IMR-90 (cell line): Measurements from ENCODE around the gene TCF12. TPM values are rescaled to one million over a fixed set of nuclear protein-coding genes. Genes with fewer than 3 reads are reported as not detected.

ENCODE experiments used
- ATAC-seq: fragments of 200-7000 bp; cut with Tn5 transposase; 2 replicates; pipeline ENCODE4 v1.9.1; 2020; ENCODE audit warnings: low read depth, mild to moderate bottlenecking, moderate library complexity
- BruUV-seq: library from RNA; stranded (reverse); fragments of 400-500 nt; replicated peaks from 2 replicates; lab custom pipeline; 2021; lab: Mats Ljungman, UMichigan
- CTCF ChIA-PET: fragments of 300-600 bp; formaldehyde crosslinking; extraction: SDS; loops from one replicate; lab custom pipeline; 2021; ENCODE audit warnings: antibody characterized with exemption; lab: Yijun Ruan, JAX
- POLR2A ChIA-PET: fragments of 300-600 bp; sonication (Branson Sonifier 250); formaldehyde crosslinking; loops from one replicate; lab custom pipeline; 2022; ENCODE audit warnings: antibody characterized with exemption; ENCODE audit not compliant: unreplicated experiment; lab: Charles Lee
- DNase-seq: peaks from one replicate; pipeline ENCODE4 v3.0.0; 2013
- H2AFZ ChIP-seq: replicated peaks from 2 replicates; pipeline ENCODE3; 2013; ENCODE audit warnings: low read length, mild to moderate bottlenecking; ENCODE audit not compliant: poor library complexity
- H2AK5ac ChIP-seq: 2 replicates; pipeline ENCODE4 v1.6.1; 2013; ENCODE audit warnings: low read depth, low read length, inconsistent platforms
- H2AK9ac ChIP-seq: replicated peaks from 2 replicates; pipeline ENCODE3; 2013; ENCODE audit warnings: mild to moderate bottlenecking, low read depth, low read length, moderate library complexity; ENCODE audit not compliant: poor library complexity
- H2BK120ac ChIP-seq: 2 replicates; pipeline ENCODE4 v1.6.1; 2013; ENCODE audit warnings: low read depth, low read length, inconsistent platforms
- H2BK15ac ChIP-seq: 3 replicates; pipeline ENCODE4 v1.6.1; 2013; ENCODE audit warnings: low read depth, low read length, inconsistent platforms
- H2BK20ac ChIP-seq: 2 replicates; pipeline ENCODE4 v1.6.1; 2013; ENCODE audit warnings: low read depth, mild to moderate bottlenecking, inconsistent platforms, low read length, moderate library complexity
- H2BK5ac ChIP-seq: 2 replicates; pipeline ENCODE4 v1.6.1; 2013; ENCODE audit warnings: mild to moderate bottlenecking, low read depth, low read length, inconsistent platforms; ENCODE audit not compliant: poor library complexity, severe bottlenecking
- H3K14ac ChIP-seq: replicated peaks from 2 replicates; pipeline ENCODE4 v1.6.1; 2013; ENCODE audit warnings: low read depth, low read length, inconsistent platforms
- H3K18ac ChIP-seq: 2 replicates; pipeline ENCODE4 v1.6.1; 2013; ENCODE audit warnings: low read depth, low read length, control low read depth
- H3K23ac ChIP-seq: 2 replicates; pipeline ENCODE4 v1.6.1; 2013; ENCODE audit warnings: low read depth, low read length, inconsistent platforms
- H3K27ac ChIP-seq: 2 replicates; pipeline ENCODE4 v1.5.1; 2013; ENCODE audit warnings: mild to moderate bottlenecking, control low read depth, low read length; ENCODE audit not compliant: insufficient read depth
- H3K27me3 ChIP-seq: 2 replicates; pipeline ENCODE4 v1.6.1; 2013; ENCODE audit warnings: low read length; ENCODE audit not compliant: control insufficient read depth, insufficient read depth
- H3K36me3 ChIP-seq: 2 replicates; pipeline ENCODE4 v1.6.1; 2013; ENCODE audit warnings: low read length, mixed read lengths; ENCODE audit not compliant: control insufficient read depth, insufficient read depth
- H3K4ac ChIP-seq: 2 replicates; pipeline ENCODE4 v1.6.1; 2013; ENCODE audit warnings: low read depth, low read length, inconsistent platforms
- H3K4me1 ChIP-seq: 2 replicates; pipeline ENCODE4 v1.6.1; 2013; ENCODE audit warnings: low read length, mixed read lengths; ENCODE audit not compliant: control insufficient read depth, insufficient read depth
- H3K4me2 ChIP-seq: 2 replicates; pipeline ENCODE4 v1.6.1; 2013; ENCODE audit warnings: low read depth, mild to moderate bottlenecking, control low read depth, low read length, moderate library complexity
- H3K4me3 ChIP-seq: 2 replicates; pipeline ENCODE4 v1.5.1; 2013; ENCODE audit warnings: low read depth, mild to moderate bottlenecking, control low read depth, low read length, moderate library complexity; ENCODE audit not compliant: insufficient read depth
- H3K56ac ChIP-seq: 2 replicates; pipeline ENCODE4 v1.6.1; 2013; ENCODE audit warnings: low read length, inconsistent platforms; ENCODE audit not compliant: insufficient read depth; ENCODE audit errors: extremely low read depth
- H3K79me1 ChIP-seq, 2 experiments: 2 replicates each; pipeline ENCODE4 v1.6.1; 2013; ENCODE audit warnings: low read length in 2 of 2, inconsistent platforms in 1 of 2, low read depth in 1 of 2
- H3K9ac ChIP-seq: 2 replicates; pipeline ENCODE4 v1.6.1; 2013; ENCODE audit warnings: low read depth, low read length, control low read depth
- H3K9me1 ChIP-seq: 2 replicates; pipeline ENCODE4 v1.6.1; 2013; ENCODE audit warnings: low read length, inconsistent platforms; ENCODE audit not compliant: insufficient read depth
- H3K9me3 ChIP-seq: 2 replicates; pipeline ENCODE4 v1.6.1; 2013; ENCODE audit warnings: low read length; ENCODE audit not compliant: control insufficient read depth, insufficient read depth
- H4K20me1 ChIP-seq: 2 replicates; pipeline ENCODE4 v1.6.1; 2013; ENCODE audit warnings: low read length, inconsistent platforms; ENCODE audit not compliant: insufficient read depth
- H4K5ac ChIP-seq: 2 replicates; pipeline ENCODE4 v1.6.1; 2013; ENCODE audit warnings: mild to moderate bottlenecking, low read depth, low read length, control low read depth
- H4K8ac ChIP-seq, 2 experiments: 2 replicates each; pipeline ENCODE4 v1.6.1; 2013; ENCODE audit warnings: low read depth in 2 of 2, low read length in 2 of 2, control low read depth in 1 of 2, inconsistent platforms in 1 of 2
- H4K91ac ChIP-seq: 2 replicates; pipeline ENCODE4 v1.6.1; 2013; ENCODE audit warnings: low read depth, low read length, inconsistent platforms; ENCODE audit not compliant: insufficient read depth
- BHLHE40 ChIP-seq: fragments of 150-350 bp; IDR thresholded peaks from 2 replicates; pipeline ENCODE4 v1.6.1; 2016; ENCODE audit warnings: mild to moderate bottlenecking, low read depth, low read length
- CEBPB ChIP-seq: IDR thresholded peaks from 2 replicates; pipeline ENCODE4 v1.6.1; 2012; ENCODE audit warnings: low read depth, low read length, improper control_type of control experiment
- CHD1 ChIP-seq: IDR thresholded peaks from 2 replicates; pipeline ENCODE4 v1.6.1; 2012; ENCODE audit warnings: low read depth, low read length, improper control_type of control experiment
- FOS ChIP-seq: fragments of 150-350 bp; IDR thresholded peaks from 2 replicates; pipeline ENCODE4 v1.6.1; 2016; ENCODE audit warnings: low read depth, low read length
- MAFK ChIP-seq: IDR thresholded peaks from 2 replicates; pipeline ENCODE4 v1.6.1; 2012; ENCODE audit warnings: low read depth, low read length, improper control_type of control experiment
- MAZ ChIP-seq: IDR thresholded peaks from 2 replicates; pipeline ENCODE4 v1.6.1; 2012; ENCODE audit warnings: low read depth, mild to moderate bottlenecking, low read length, improper control_type of control experiment, moderate library complexity, borderline replicate concordance
- MXI1 ChIP-seq: IDR thresholded peaks from 2 replicates; pipeline ENCODE4 v1.6.1; 2012; ENCODE audit warnings: low read depth, mild to moderate bottlenecking, low read length, moderate library complexity, borderline replicate concordance
- NFE2L2 ChIP-seq: fragments of 150-350 bp; IDR thresholded peaks from 2 replicates; pipeline ENCODE4 v1.6.1; 2016; ENCODE audit warnings: low read depth, mild to moderate bottlenecking, low read length
- POLR2A ChIP-seq: IDR thresholded peaks from 2 replicates; pipeline ENCODE4 v1.6.1; 2012; ENCODE audit warnings: mild to moderate bottlenecking, low read depth, low read length
- RAD21 ChIP-seq: IDR thresholded peaks from 2 replicates; pipeline ENCODE4 v1.6.1; 2012; ENCODE audit warnings: low read length, improper control_type of control experiment
- RCOR1 ChIP-seq: IDR thresholded peaks from 2 replicates; pipeline ENCODE4 v1.6.1; 2012; ENCODE audit warnings: mild to moderate bottlenecking, low read length, improper control_type of control experiment; ENCODE audit not compliant: insufficient replicate concordance
- RFX5 ChIP-seq: IDR thresholded peaks from 2 replicates; pipeline ENCODE4 v1.8.0; 2012; ENCODE audit warnings: low read depth, mild to moderate bottlenecking, low read length, moderate library complexity
- SMC3 ChIP-seq: fragments of 150-350 bp; IDR thresholded peaks from 2 replicates; pipeline ENCODE4 v1.6.1; 2016; ENCODE audit warnings: low read depth, mild to moderate bottlenecking, antibody characterized with exemption, low read length, moderate library complexity
- WGBS, 2 experiments: methylation state at CpG; one replicate each; pipeline versions ENCODE4 v1.1.5 to v1.1.7; 2013; ENCODE audit warnings: missing lambda C conversion rate in 2 of 2; ENCODE audit not compliant: insufficient read length in 1 of 2; ENCODE audit errors: extremely low coverage in 2 of 2; 5-methylcytosine and 5-hydroxymethylcytosine counted together
- dilution Hi-C: fragments of 300-500 bp; cut with HindIII; formaldehyde crosslinking; loops from one replicate; pipeline ENCODE4 v1.14.3; 2018; ENCODE audit warnings: low sequenced_read_pairs; ENCODE audit not compliant: unreplicated experiment
- in situ Hi-C: fragments of 300-500 bp; cut with MboI; formaldehyde crosslinking; loops from 3 replicates; pipeline ENCODE4 v1.14.3; 2019; ENCODE audit warnings: low sequenced_read_pairs, inconsistent platforms, mixed read lengths
- intact Hi-C: fragments of 100-400 bp; cut with micrococcal nuclease; formaldehyde crosslinking; loops from 2 replicates; pipeline ENCODE4 v1.10.0; 2022
- polyA plus RNA-seq, 3 experiments: library from polyadenylated mRNA; depleted of rRNA; stranded (reverse); fragments of >200 nt; gene quantifications; 2 replicates each; pipeline ENCODE4 v1.2.3, GENCODE V29; 2012; ENCODE audit warnings: low replicate concordance in 1 of 3
- total RNA-seq: library from RNA; depleted of rRNA; stranded (reverse); fragments of >200 nt; gene quantifications from 2 replicates; pipeline ENCODE4 v1.2.3, GENCODE V29; 2012
- TF ChIP-seq, protein P1 (sequence below): fragments of 150-350 bp; IDR thresholded peaks from 2 replicates; pipeline ENCODE4 v1.6.1; 2016; ENCODE audit warnings: low read depth, mild to moderate bottlenecking, low read length, moderate library complexity, borderline replicate concordance
- TF ChIP-seq, protein P2 (sequence below): conservative IDR thresholded peaks from 2 replicates; pipeline ENCODE4 v1.5.1; 2012; ENCODE audit warnings: mild to moderate bottlenecking, low read depth, low read length, improper control_type of control experiment
- TF ChIP-seq, protein P3 (sequence below): fragments of 150-350 bp; IDR thresholded peaks from 2 replicates; pipeline ENCODE4 v1.6.1; 2017; ENCODE audit warnings: mild to moderate bottlenecking, antibody characterized with exemption, low read length, low read depth

TCF12 gene
- total and polyA plus RNA-seq, 2 of the 4 experiments (the other 2 are of a cell fraction), result 79.4 to 160 TPM

DNA sequence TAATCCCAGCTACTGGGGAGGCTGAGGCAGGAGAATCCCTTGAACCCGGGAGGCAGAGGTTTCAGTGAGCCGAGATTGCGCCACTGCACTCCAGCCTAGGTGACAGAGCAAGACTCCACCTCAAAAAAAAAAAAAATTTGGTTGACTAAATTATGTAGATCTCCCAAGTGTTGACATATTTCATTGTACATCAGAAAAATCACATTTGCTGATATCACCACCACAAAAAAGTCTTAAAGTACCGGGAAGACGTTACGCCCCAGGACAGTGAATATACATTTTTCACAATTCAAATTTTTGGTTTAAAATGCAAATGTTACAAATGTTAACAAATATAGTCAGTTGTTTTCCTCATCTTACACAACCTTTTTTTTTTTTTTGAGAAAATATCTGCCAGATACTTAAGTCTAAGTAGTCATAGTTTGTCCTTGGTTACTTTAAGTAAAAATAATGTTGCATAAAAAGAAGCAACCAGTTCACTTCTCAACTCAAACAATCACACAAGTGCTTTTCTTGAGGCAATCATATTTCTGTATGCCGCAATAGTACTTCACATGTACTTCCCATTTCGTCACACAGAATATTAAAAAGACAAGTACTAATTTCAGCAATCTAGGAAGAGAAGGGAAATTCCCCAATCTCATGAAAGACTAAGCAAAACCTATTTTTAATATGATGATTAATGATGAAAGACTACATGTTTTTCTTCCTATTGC lies 41.0 kb upstream of the TCF12 start:
- Histone ChIP-seq H2BK20ac (no peak overlapping the region), H3K9ac (no peak overlapping the region), H2AFZ (no peak overlapping the region), H3K4me3 (no peak overlapping the region), H4K5ac (no peak overlapping the region), H4K8ac (no peak overlapping the region), H3K27me3 (no peaks in the 10 kb centered on the region), H3K9me3 (no peaks in the 10 kb centered on the region), H3K4me1 (no peaks in the 10 kb centered on the region), H2BK15ac (no peak overlapping the region), H3K9me1 (no peaks in the 10 kb centered on the region), H2BK5ac (no peak overlapping the region), H3K14ac (no peak overlapping the region), H4K20me1 (no peaks in the 10 kb centered on the region), H3K18ac (no peak overlapping the region), H2AK9ac (no peak overlapping the region), H2AK5ac (no peak overlapping the region), H3K56ac (no peak overlapping the region), H4K91ac (no peak overlapping the region), H2BK120ac (no peak overlapping the region), H3K36me3 (no peaks in the 10 kb centered on the region), H3K4me2 (no peak overlapping the region), H3K27ac (no peak overlapping the region), H3K23ac (no peak overlapping the region), H3K79me1 (no peaks in the 10 kb centered on the region), H3K4ac (no peak overlapping the region)
- BruUV-seq, result no TSS peak
- DNase-seq (no peak), ATAC-seq (no peak)
- POLR2A ChIA-PET, result no interaction called here
- intact Hi-C loops, result no loop called here
- in situ Hi-C loops, result no loop called here
- dilution Hi-C loops, result no loop called here
- WGBS, 2 experiments, result no CpG with 5 or more reads among the region's 8 CpGs
- TF ChIP-seq NFE2L2, result no peak
- no peak for TF ChIP-seq MXI1
- no peak for TF ChIP-seq MAZ
- no peak for TF ChIP-seq CEBPB
- TF ChIP-seq CHD1, result no peak
- no peak for TF ChIP-seq RCOR1
- TF ChIP-seq SMC3, result no peak
- TF ChIP-seq, protein P1, sequence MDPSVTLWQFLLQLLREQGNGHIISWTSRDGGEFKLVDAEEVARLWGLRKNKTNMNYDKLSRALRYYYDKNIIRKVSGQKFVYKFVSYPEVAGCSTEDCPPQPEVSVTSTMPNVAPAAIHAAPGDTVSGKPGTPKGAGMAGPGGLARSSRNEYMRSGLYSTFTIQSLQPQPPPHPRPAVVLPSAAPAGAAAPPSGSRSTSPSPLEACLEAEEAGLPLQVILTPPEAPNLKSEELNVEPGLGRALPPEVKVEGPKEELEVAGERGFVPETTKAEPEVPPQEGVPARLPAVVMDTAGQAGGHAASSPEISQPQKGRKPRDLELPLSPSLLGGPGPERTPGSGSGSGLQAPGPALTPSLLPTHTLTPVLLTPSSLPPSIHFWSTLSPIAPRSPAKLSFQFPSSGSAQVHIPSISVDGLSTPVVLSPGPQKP, result no peak
- TF ChIP-seq POLR2A, result no peak
- TF ChIP-seq, protein P2, sequence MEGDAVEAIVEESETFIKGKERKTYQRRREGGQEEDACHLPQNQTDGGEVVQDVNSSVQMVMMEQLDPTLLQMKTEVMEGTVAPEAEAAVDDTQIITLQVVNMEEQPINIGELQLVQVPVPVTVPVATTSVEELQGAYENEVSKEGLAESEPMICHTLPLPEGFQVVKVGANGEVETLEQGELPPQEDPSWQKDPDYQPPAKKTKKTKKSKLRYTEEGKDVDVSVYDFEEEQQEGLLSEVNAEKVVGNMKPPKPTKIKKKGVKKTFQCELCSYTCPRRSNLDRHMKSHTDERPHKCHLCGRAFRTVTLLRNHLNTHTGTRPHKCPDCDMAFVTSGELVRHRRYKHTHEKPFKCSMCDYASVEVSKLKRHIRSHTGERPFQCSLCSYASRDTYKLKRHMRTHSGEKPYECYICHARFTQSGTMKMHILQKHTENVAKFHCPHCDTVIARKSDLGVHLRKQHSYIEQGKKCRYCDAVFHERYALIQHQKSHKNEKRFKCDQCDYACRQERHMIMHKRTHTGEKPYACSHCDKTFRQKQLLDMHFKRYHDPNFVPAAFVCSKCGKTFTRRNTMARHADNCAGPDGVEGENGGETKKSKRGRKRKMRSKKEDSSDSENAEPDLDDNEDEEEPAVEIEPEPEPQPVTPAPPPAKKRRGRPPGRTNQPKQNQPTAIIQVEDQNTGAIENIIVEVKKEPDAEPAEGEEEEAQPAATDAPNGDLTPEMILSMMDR, result no peak
- no peak for TF ChIP-seq MAFK
- no peak for TF ChIP-seq RAD21
- TF ChIP-seq, protein P3, sequence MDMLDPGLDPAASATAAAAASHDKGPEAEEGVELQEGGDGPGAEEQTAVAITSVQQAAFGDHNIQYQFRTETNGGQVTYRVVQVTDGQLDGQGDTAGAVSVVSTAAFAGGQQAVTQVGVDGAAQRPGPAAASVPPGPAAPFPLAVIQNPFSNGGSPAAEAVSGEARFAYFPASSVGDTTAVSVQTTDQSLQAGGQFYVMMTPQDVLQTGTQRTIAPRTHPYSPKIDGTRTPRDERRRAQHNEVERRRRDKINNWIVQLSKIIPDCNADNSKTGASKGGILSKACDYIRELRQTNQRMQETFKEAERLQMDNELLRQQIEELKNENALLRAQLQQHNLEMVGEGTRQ, result no peak
- TF ChIP-seq FOS, result no peak
- TF ChIP-seq RFX5, result no peak
- no peak for TF ChIP-seq BHLHE40
- CTCF ChIA-PET, result no interaction called here
